B cell (primary cell): ENCODE data around the gene PRLH.

Experiments used
- CTCF ChIP-seq: fragments of 200-600 bp; IDR thresholded peaks from one replicate; pipeline ENCODE4 v1.8.0; 2022; ENCODE audit warnings: antibody characterized with exemption, mild to moderate bottlenecking
- EZH2 ChIP-seq: IDR thresholded peaks from 2 replicates; pipeline ENCODE4 v1.6.1; 2012; ENCODE audit warnings: borderline replicate concordance, low read depth, mild to moderate bottlenecking, moderate library complexity, low read length; ENCODE audit not compliant: insufficient read depth, poor library complexity, severe bottlenecking

GRCh38 chr2:237567276-237568029 lies 1.1 kb downstream of the PRLH start:
- TF ChIP-seq CTCF: no peak
- no peak for TF ChIP-seq EZH2
